Glutamatergic neuron (in vitro differentiated cells): ENCODE results near the gene ATG2A. TPM values are rescaled to one million over a fixed set of nuclear protein-coding genes. Genes with fewer than 3 reads are reported as not detected.

Experiments used
- DNase-seq: peaks from one replicate; pipeline ENCODE4 v3.0.0; 2022
- H3K27ac Mint-ChIP-seq: one replicate; pipeline ENCODE4 v1.8.0; 2020; ENCODE audit warnings: mild to moderate bottlenecking, mixed read lengths, inconsistent platforms; ENCODE audit not compliant: unreplicated experiment
- H3K27me3 Mint-ChIP-seq: one replicate; pipeline ENCODE4 v1.8.0; 2020; ENCODE audit warnings: mild to moderate bottlenecking, moderate library complexity, mixed read lengths, inconsistent platforms; ENCODE audit not compliant: unreplicated experiment
- H3K36me3 Mint-ChIP-seq: one replicate; pipeline ENCODE4 v1.8.0; 2020; ENCODE audit warnings: mild to moderate bottlenecking, mixed read lengths, inconsistent platforms; ENCODE audit not compliant: unreplicated experiment
- H3K4me1 Mint-ChIP-seq: one replicate; pipeline ENCODE4 v1.8.0; 2020; ENCODE audit warnings: mild to moderate bottlenecking, low read depth, mixed read lengths, inconsistent platforms; ENCODE audit not compliant: unreplicated experiment
- H3K4me3 Mint-ChIP-seq: one replicate; pipeline ENCODE4 v1.8.0; 2020; ENCODE audit warnings: mild to moderate bottlenecking, mixed read lengths, inconsistent platforms; ENCODE audit not compliant: unreplicated experiment
- H3K9me3 Mint-ChIP-seq: one replicate; pipeline ENCODE4 v1.8.0; 2020; ENCODE audit warnings: mild to moderate bottlenecking, moderate library complexity, mixed read lengths, inconsistent platforms; ENCODE audit not compliant: unreplicated experiment
- total RNA-seq: library from RNA; stranded (reverse); fragmentation: NEBNext Ultra II Directional; extraction: Animal tissue kit (Norgen Biotek cat#: 25700); gene quantifications from one replicate; pipeline ENCODE4 v1.2.1, GENCODE V29; 2021; ENCODE audit not compliant: unreplicated experiment
- TF ChIP-seq, protein P1 (sequence below): fragments of 200-600 bp; sonication (generic); IDR thresholded peaks from one replicate; pipeline ENCODE4 v1.5.0; 2021; ENCODE audit not compliant: partially characterized antibody, unreplicated experiment

The ATG2A gene
- total RNA-seq, 1 donor from 2014 or later: 25.9 TPM

GRCh38 chr11:64852804-64853509 is 64.1 kb downstream of the ATG2A start:
- peaks cover 3% of the 10 kb centered on the region for H3K27me3 Mint-ChIP-seq
- H3K4me1 Mint-ChIP-seq: peaks cover 10% of the 10 kb centered on the region
- H3K27ac Mint-ChIP-seq: no peak overlapping the region
- DNase-seq: no peak
- no peaks in the 10 kb centered on the region for H3K36me3 Mint-ChIP-seq
- H3K9me3 Mint-ChIP-seq: peaks cover 4% of the 10 kb centered on the region
- H3K4me3 Mint-ChIP-seq: no peak overlapping the region
- TF ChIP-seq, protein P1, sequence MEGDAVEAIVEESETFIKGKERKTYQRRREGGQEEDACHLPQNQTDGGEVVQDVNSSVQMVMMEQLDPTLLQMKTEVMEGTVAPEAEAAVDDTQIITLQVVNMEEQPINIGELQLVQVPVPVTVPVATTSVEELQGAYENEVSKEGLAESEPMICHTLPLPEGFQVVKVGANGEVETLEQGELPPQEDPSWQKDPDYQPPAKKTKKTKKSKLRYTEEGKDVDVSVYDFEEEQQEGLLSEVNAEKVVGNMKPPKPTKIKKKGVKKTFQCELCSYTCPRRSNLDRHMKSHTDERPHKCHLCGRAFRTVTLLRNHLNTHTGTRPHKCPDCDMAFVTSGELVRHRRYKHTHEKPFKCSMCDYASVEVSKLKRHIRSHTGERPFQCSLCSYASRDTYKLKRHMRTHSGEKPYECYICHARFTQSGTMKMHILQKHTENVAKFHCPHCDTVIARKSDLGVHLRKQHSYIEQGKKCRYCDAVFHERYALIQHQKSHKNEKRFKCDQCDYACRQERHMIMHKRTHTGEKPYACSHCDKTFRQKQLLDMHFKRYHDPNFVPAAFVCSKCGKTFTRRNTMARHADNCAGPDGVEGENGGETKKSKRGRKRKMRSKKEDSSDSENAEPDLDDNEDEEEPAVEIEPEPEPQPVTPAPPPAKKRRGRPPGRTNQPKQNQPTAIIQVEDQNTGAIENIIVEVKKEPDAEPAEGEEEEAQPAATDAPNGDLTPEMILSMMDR: no peak

GRCh38 chr11:64851831-64852351 is 65.1 kb downstream of the ATG2A start:
- Mint-ChIP-seq H3K27ac (no peak overlapping the region), H3K27me3 (peaks cover 3% of the 10 kb centered on the region), H3K4me3 (no peak overlapping the region), H3K36me3 (no peaks in the 10 kb centered on the region), H3K9me3 (peaks cover 4% of the 10 kb centered on the region), H3K4me1 (peaks cover 10% of the 10 kb centered on the region)
- TF ChIP-seq, protein P1: no peak
- DNase-seq: no peak

DNA sequence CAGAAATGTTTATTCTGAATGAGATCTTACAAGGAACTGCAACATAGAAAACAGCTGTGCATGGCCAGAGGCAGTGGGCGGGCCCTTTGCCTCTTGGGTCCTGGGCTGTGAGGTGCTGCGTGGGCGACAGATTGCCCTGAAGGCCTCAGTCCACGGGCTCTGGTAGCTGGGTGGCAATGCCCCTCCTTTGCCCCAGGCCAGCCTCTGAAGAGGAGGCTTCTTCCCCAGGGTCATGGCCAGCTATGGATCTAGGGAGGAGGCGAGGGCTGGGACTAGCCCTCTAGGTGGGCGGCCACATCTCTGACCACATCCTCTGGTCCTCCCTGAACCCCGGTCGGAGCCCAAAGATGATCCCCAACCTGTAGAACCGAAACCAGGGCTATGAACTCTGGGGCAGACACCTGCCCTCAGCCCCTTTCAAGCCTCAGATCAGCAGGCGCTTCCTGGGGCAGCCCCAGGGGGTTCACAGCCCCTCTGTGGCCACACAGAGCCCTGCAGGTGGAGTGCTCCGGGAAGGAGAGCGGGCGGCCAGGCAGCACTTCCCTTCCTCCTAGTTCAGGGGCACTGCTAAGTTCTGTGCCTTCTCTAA is 65.9 kb downstream of the ATG2A start:
- Mint-ChIP-seq H3K4me3 (no peak overlapping the region), H3K27me3 (peaks cover 3% of the 10 kb centered on the region), H3K36me3 (no peaks in the 10 kb centered on the region), H3K9me3 (peaks cover 4% of the 10 kb centered on the region), H3K27ac (no peak overlapping the region), H3K4me1 (peaks cover 10% of the 10 kb centered on the region)
- TF ChIP-seq, protein P1: no peak
- DNase-seq: no peak

DNA sequence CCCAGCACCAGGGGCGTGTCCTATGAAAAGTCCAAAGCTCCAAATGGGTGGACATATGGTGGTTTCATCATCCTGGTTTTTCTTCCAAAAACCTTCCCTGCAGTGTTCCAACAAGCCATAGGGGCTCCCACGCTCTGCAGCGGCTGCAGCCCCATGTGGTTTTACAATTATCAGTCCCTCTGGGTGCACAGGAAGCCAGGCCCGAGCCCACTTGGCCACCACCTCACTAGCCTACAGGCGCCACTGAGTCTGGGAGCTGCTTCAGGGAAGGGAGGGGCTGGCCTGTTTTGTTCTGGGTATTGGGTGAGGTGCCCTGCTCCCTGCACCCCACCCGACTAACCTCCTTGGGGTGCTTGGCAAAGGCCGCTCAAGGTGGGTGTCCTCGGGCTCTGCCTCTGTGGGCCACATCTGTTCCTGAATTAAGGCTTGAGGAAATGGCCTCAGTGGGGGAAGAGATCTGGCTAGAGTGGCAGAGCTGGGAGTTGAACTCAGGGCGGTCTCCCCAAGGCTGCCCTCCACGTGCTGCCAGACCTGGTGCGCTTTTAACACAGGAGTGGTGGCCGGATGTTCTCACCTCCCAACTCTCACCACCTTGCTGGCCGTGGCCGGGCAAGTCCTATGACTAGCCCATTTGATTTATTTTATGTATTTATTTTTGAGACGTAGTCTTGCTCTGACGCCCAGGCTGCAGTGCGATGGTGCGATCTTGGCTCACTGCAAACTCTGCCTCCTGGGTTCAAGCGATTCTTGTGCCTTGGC is 67.2 kb downstream of the ATG2A start:
- TF ChIP-seq, protein P1: no peak
- no peak for DNase-seq
- no peak overlapping the region for H3K27ac Mint-ChIP-seq
- H3K36me3 Mint-ChIP-seq: no peaks in the 10 kb centered on the region
- H3K4me1 Mint-ChIP-seq: peaks cover 6% of the 10 kb centered on the region
- no peak overlapping the region for H3K4me3 Mint-ChIP-seq
- peaks cover 10% of the 10 kb centered on the region for H3K27me3 Mint-ChIP-seq
- peaks cover 5% of the 10 kb centered on the region for H3K9me3 Mint-ChIP-seq
